Mammary epithelial cell (primary cell): ENCODE results near the gene EPRS1.

Experiments used
- CTCF ChIP-seq, 2 donors: IDR thresholded peaks in 1 of 2; conservative IDR thresholded peaks in 1 of 2; 2 replicates each; pipeline ENCODE4 v1.5.1; 2011 to 2012; ENCODE audit warnings: inconsistent platforms in 2 of 2, low read length in 2 of 2, mild to moderate bottlenecking in 2 of 2, control low read depth in 1 of 2, low read depth in 1 of 2; ENCODE audit not compliant: insufficient read depth in 1 of 2; ENCODE audit errors: extremely low read depth in 1 of 2
- EZH2 ChIP-seq: IDR thresholded peaks from 2 replicates; pipeline ENCODE4 v1.6.1; 2012; ENCODE audit warnings: low read length, inconsistent platforms, borderline replicate concordance

- no peak for TF ChIP-seq CTCF (conservative IDR thresholded peaks at IDR 0.05 in 1 of 2, IDR thresholded peaks at IDR 0.05 in 1 of 2; ENCODE audit: extremely low read depth in 1 of 2, insufficient read depth in 1 of 2, low read depth in 1 of 2, low read length in 2 of 2)
- TF ChIP-seq EZH2, result no peak
Measured at GRCh38 chr1:220031287-220031686, 15.0 kb downstream of the EPRS1 start.
